ES-I3 (cell line): ENCODE data around the gene SHANK1.
A peak's percentile ranks its signal among the peaks of the same experiment; 100 is the strongest.

ENCODE experiments used
- H3K36me3 ChIP-seq: 2 replicates; pipeline ENCODE4 v1.6.1; 2013; ENCODE audit warnings: mild to moderate bottlenecking, low read length, control low read depth, moderate library complexity; ENCODE audit not compliant: insufficient read depth
- H3K4me1 ChIP-seq: 2 replicates; pipeline ENCODE4 v1.6.1; 2013; ENCODE audit warnings: mild to moderate bottlenecking, control low read depth, low read length; ENCODE audit not compliant: insufficient read depth
- H3K9ac ChIP-seq: 2 replicates; pipeline ENCODE4 v1.6.1; 2013; ENCODE audit warnings: low read depth, mild to moderate bottlenecking, low read length, moderate library complexity
- H3K9me3 ChIP-seq: 2 replicates; pipeline ENCODE4 v1.6.1; 2013; ENCODE audit warnings: mild to moderate bottlenecking, low read length, moderate library complexity; ENCODE audit not compliant: control insufficient read depth, insufficient read depth

SHANK1 gene

GRCh38 chr19:50743537-50743936, 23.9 kb upstream of the SHANK1 start:
- no peaks in the 10 kb centered on the region for H3K9me3 ChIP-seq
- no peaks in the 10 kb centered on the region for H3K4me1 ChIP-seq
- no peaks in the 10 kb centered on the region for H3K36me3 ChIP-seq
- no peak overlapping the region for H3K9ac ChIP-seq

GRCh38 chr19:50741179-50741933, 21.8 kb upstream of the SHANK1 start:
- Histone ChIP-seq H3K9me3 (no peaks in the 10 kb centered on the region), H3K4me1 (no peaks in the 10 kb centered on the region), H3K36me3 (no peaks in the 10 kb centered on the region), H3K9ac (no peak overlapping the region)

GRCh38 chr19:50739914-50740426, 20.4 kb upstream of the SHANK1 start:
- Histone ChIP-seq H3K4me1 (no peaks in the 10 kb centered on the region), H3K9ac (no peak overlapping the region; the same call in 1 of the 2 replicates), H3K9me3 (no peaks in the 10 kb centered on the region), H3K36me3 (no peaks in the 10 kb centered on the region)

- Histone ChIP-seq H3K9ac (no peak overlapping the region; the same call in 1 of the 2 replicates), H3K36me3 (no peaks in the 10 kb centered on the region), H3K9me3 (no peaks in the 10 kb centered on the region), H3K4me1 (no peaks in the 10 kb centered on the region)
Measured at GRCh38 chr19:50739132-50739913, 19.7 kb upstream of the SHANK1 start.

- H3K4me1 ChIP-seq: no peaks in the 10 kb centered on the region
- H3K9ac ChIP-seq: no peak overlapping the region
- H3K9me3 ChIP-seq: no peaks in the 10 kb centered on the region
- no peaks in the 10 kb centered on the region for H3K36me3 ChIP-seq
Measured at GRCh38 chr19:50736338-50736737, 16.7 kb upstream of the SHANK1 start.

- no peaks in the 10 kb centered on the region for H3K4me1 ChIP-seq
- no peaks in the 10 kb centered on the region for H3K9me3 ChIP-seq
- H3K36me3 ChIP-seq: no peaks in the 10 kb centered on the region
- H3K9ac ChIP-seq: no peak overlapping the region
Measured at GRCh38 chr19:50735869-50736268, 16.3 kb upstream of the SHANK1 start.

GRCh38 chr19:50729894-50730293, 10.3 kb upstream of the SHANK1 start:
- H3K4me1 ChIP-seq: peaks cover 6% of the 10 kb centered on the region
- no peak overlapping the region for H3K9ac ChIP-seq
- H3K9me3 ChIP-seq: no peaks in the 10 kb centered on the region
- no peaks in the 10 kb centered on the region for H3K36me3 ChIP-seq

- Histone ChIP-seq H3K9ac (peak overlapping the region; percentile 53), H3K4me1 (peaks cover 11% of the 10 kb centered on the region), H3K9me3 (no peaks in the 10 kb centered on the region), H3K36me3 (no peaks in the 10 kb centered on the region)
Measured at GRCh38 chr19:50728084-50728737, 8.6 kb upstream of the SHANK1 start.

GRCh38 chr19:50725911-50726230, 6.3 kb upstream of the SHANK1 start:
- Histone ChIP-seq H3K36me3 (no peaks in the 10 kb centered on the region), H3K9me3 (no peaks in the 10 kb centered on the region), H3K9ac (peak overlapping the region; percentile 68), H3K4me1 (peaks cover 11% of the 10 kb centered on the region)

- peak overlapping the region; percentile 68 for H3K9ac ChIP-seq
- H3K36me3 ChIP-seq: no peaks in the 10 kb centered on the region
- peaks cover 15% of the 10 kb centered on the region for H3K4me1 ChIP-seq
- no peaks in the 10 kb centered on the region for H3K9me3 ChIP-seq
Measured at GRCh38 chr19:50725218-50725910, 5.8 kb upstream of the SHANK1 start.

GRCh38 chr19:50724522-50725217, 5.1 kb upstream of the SHANK1 start:
- H3K9ac ChIP-seq: peak overlapping the region; percentile 68
- no peaks in the 10 kb centered on the region for H3K9me3 ChIP-seq
- H3K36me3 ChIP-seq: no peaks in the 10 kb centered on the region
- peaks cover 19% of the 10 kb centered on the region for H3K4me1 ChIP-seq

- Histone ChIP-seq H3K9ac (peak overlapping the region; percentile 42), H3K4me1 (peaks cover 19% of the 10 kb centered on the region), H3K9me3 (no peaks in the 10 kb centered on the region)
Measured at GRCh38 chr19:50723735-50724521, 4.3 kb upstream of the SHANK1 start.

GRCh38 chr19:50723069-50723468, 3.5 kb upstream of the SHANK1 start, which contains the start of gene CLEC11A:
TSS of gene CLEC11A (plus strand) at chr19:50723364. CDS start at chr19:50723526, 162 bp downstream.
- H3K9ac ChIP-seq: peak within 1 kb of the TSS; percentile 42; the same call in 1 of the 2 replicates
- peaks cover 18% of the 10 kb centered on the region for H3K4me1 ChIP-seq
- H3K9me3 ChIP-seq: no peaks in the 10 kb centered on the region

More at GRCh38 chr19:50723735-50724521, 4.3 kb upstream of the SHANK1 start:
- no peaks in the 10 kb centered on the region for H3K36me3 ChIP-seq

More at GRCh38 chr19:50723069-50723468, 3.5 kb upstream of the SHANK1 start, which contains the start of gene CLEC11A:
- no peaks in the 10 kb centered on the region for H3K36me3 ChIP-seq
